ENCODE measurements around the gene CGB1.
A peak's percentile ranks its signal among the peaks of the same experiment; 100 is the strongest.

The CGB1 gene

GRCh38 chr19:49070416-49070815 lies 33.7 kb upstream of the CGB1 start:
- H3K4me1 ChIP-seq (ENCODE audit: insufficient read depth, low read length), result no peaks in the 10 kb centered on the region
- no peaks in the 10 kb centered on the region for H3K36me3 ChIP-seq (ENCODE audit: insufficient read depth, low read length)
- H3K9me3 ChIP-seq (ENCODE audit: low read length), result no peaks in the 10 kb centered on the region
- no peak overlapping the region for H3K27ac ChIP-seq (ENCODE audit: low read depth, low read length)
- peaks cover 13 to 65% of the 10 kb centered on the region in 2 donors for H3K27me3 ChIP-seq (ENCODE audit: control insufficient read depth in 1 of 2, insufficient read depth in 2 of 2, low read length in 2 of 2)
- no peak overlapping the region for H3K9ac ChIP-seq (ENCODE audit: low read length)
- H3K4me3 ChIP-seq (ENCODE audit: low read depth in 1 of 2, low read length in 2 of 2), result no peak overlapping the region

GRCh38 chr19:49069026-49069425 lies 32.3 kb upstream of the CGB1 start:
- Histone ChIP-seq H3K4me3 (ENCODE audit: low read depth in 1 of 2, low read length in 2 of 2) (no peak overlapping the region), H3K9me3 (ENCODE audit: low read length) (no peaks in the 10 kb centered on the region), H3K9ac (ENCODE audit: low read length) (no peak overlapping the region), H3K27ac (ENCODE audit: low read depth, low read length) (no peak overlapping the region), H3K27me3 (ENCODE audit: control insufficient read depth in 1 of 2, insufficient read depth in 2 of 2, low read length in 2 of 2) (peaks cover 17 to 72% of the 10 kb centered on the region in 2 donors), H3K4me1 (ENCODE audit: insufficient read depth, low read length) (no peaks in the 10 kb centered on the region), H3K36me3 (ENCODE audit: insufficient read depth, low read length) (no peaks in the 10 kb centered on the region)

GRCh38 chr19:49067554-49067953 lies 30.9 kb upstream of the CGB1 start:
- H3K9ac ChIP-seq (ENCODE audit: low read length), result no peak overlapping the region
- H3K36me3 ChIP-seq (ENCODE audit: insufficient read depth, low read length), result no peaks in the 10 kb centered on the region
- H3K27ac ChIP-seq (ENCODE audit: low read depth, low read length), result no peak overlapping the region
- no peaks in the 10 kb centered on the region for H3K9me3 ChIP-seq (ENCODE audit: low read length)
- no peak overlapping the region for H3K4me3 ChIP-seq (ENCODE audit: low read depth in 1 of 2, low read length in 2 of 2)
- peaks cover 6 to 65% of the 10 kb centered on the region in 2 donors for H3K27me3 ChIP-seq (ENCODE audit: control insufficient read depth in 1 of 2, insufficient read depth in 2 of 2, low read length in 2 of 2)
- H3K4me1 ChIP-seq (ENCODE audit: insufficient read depth, low read length), result no peaks in the 10 kb centered on the region

GRCh38 chr19:49065905-49066512 lies 29.3 kb upstream of the CGB1 start:
- Histone ChIP-seq H3K4me1 (ENCODE audit: insufficient read depth, low read length) (no peaks in the 10 kb centered on the region), H3K27ac (ENCODE audit: low read depth, low read length) (no peak overlapping the region), H3K4me3 (ENCODE audit: low read depth in 1 of 2, low read length in 2 of 2) (no peak overlapping the region), H3K9me3 (ENCODE audit: low read length) (no peaks in the 10 kb centered on the region), H3K36me3 (ENCODE audit: insufficient read depth, low read length) (no peaks in the 10 kb centered on the region), H3K27me3 (ENCODE audit: control insufficient read depth in 1 of 2, insufficient read depth in 2 of 2, low read length in 2 of 2) (peaks cover 6 to 65% of the 10 kb centered on the region in 2 donors), H3K9ac (ENCODE audit: low read length) (no peak overlapping the region)

GRCh38 chr19:49064768-49065611 lies 28.3 kb upstream of the CGB1 start, which contains the start of gene NTF4:
NTF4 (minus strand) TSS chr19:49064818; CDS start chr19:49061997, 2,821 bp downstream.
- no peak within 1 kb of the TSS for H3K27ac ChIP-seq (ENCODE audit: low read depth, low read length)
- H3K9ac ChIP-seq (ENCODE audit: low read length), result no peak within 1 kb of the TSS
- H3K36me3 ChIP-seq (ENCODE audit: insufficient read depth, low read length), result no peaks in the 10 kb centered on the region
- peaks cover 6 to 55% of the 10 kb centered on the region in 2 donors for H3K27me3 ChIP-seq (ENCODE audit: control insufficient read depth in 1 of 2, insufficient read depth in 2 of 2, low read length in 2 of 2)
- H3K4me1 ChIP-seq (ENCODE audit: insufficient read depth, low read length), result no peaks in the 10 kb centered on the region
- no peaks in the 10 kb centered on the region for H3K9me3 ChIP-seq (ENCODE audit: low read length)
- no peak within 1 kb of the TSS for H3K4me3 ChIP-seq (ENCODE audit: low read depth in 1 of 2, low read length in 2 of 2)

- H3K9ac ChIP-seq (ENCODE audit: low read length), result no peak overlapping the region
- H3K4me3 ChIP-seq (ENCODE audit: low read depth in 1 of 2, low read length in 2 of 2), result no peak overlapping the region
- no peaks in the 10 kb centered on the region for H3K4me1 ChIP-seq (ENCODE audit: insufficient read depth, low read length)
- no peak overlapping the region for H3K27ac ChIP-seq (ENCODE audit: low read depth, low read length)
- H3K9me3 ChIP-seq (ENCODE audit: low read length), result no peaks in the 10 kb centered on the region
- H3K36me3 ChIP-seq (ENCODE audit: insufficient read depth, low read length), result no peaks in the 10 kb centered on the region
- H3K27me3 ChIP-seq (ENCODE audit: control insufficient read depth in 1 of 2, insufficient read depth in 2 of 2, low read length in 2 of 2), result peaks cover 6 to 50% of the 10 kb centered on the region in 2 donors
Measured at GRCh38 chr19:49064029-49064629, 27.4 kb upstream of the CGB1 start.

- no peaks in the 10 kb centered on the region for H3K9me3 ChIP-seq (ENCODE audit: low read length)
- no peak overlapping the region for H3K27ac ChIP-seq (ENCODE audit: low read depth, low read length)
- H3K9ac ChIP-seq (ENCODE audit: low read length), result no peak overlapping the region
- H3K36me3 ChIP-seq (ENCODE audit: insufficient read depth, low read length), result no peaks in the 10 kb centered on the region
- H3K4me1 ChIP-seq (ENCODE audit: insufficient read depth, low read length), result peaks cover 8% of the 10 kb centered on the region
- no peak overlapping the region for H3K4me3 ChIP-seq (ENCODE audit: low read depth in 1 of 2, low read length in 2 of 2)
- peaks cover 6 to 61% of the 10 kb centered on the region in 2 donors for H3K27me3 ChIP-seq (ENCODE audit: control insufficient read depth in 1 of 2, insufficient read depth in 2 of 2, low read length in 2 of 2)
Measured at GRCh38 chr19:49061445-49061844, 24.8 kb upstream of the CGB1 start.

- H3K27ac ChIP-seq (ENCODE audit: low read depth, low read length), result no peak overlapping the region
- H3K36me3 ChIP-seq (ENCODE audit: insufficient read depth, low read length), result no peaks in the 10 kb centered on the region
- H3K27me3 ChIP-seq (ENCODE audit: control insufficient read depth in 1 of 2, insufficient read depth in 2 of 2, low read length in 2 of 2), result peaks cover 6 to 59% of the 10 kb centered on the region in 2 donors
- H3K4me1 ChIP-seq (ENCODE audit: insufficient read depth, low read length), result peaks cover 8% of the 10 kb centered on the region
- H3K9me3 ChIP-seq (ENCODE audit: low read length), result no peaks in the 10 kb centered on the region
- no peak overlapping the region for H3K9ac ChIP-seq (ENCODE audit: low read length)
- no peak overlapping the region for H3K4me3 ChIP-seq (ENCODE audit: low read depth in 1 of 2, low read length in 2 of 2)
Measured at GRCh38 chr19:49061000-49061399, 24.3 kb upstream of the CGB1 start.

GRCh38 chr19:49059053-49059452 lies 22.4 kb upstream of the CGB1 start:
- no peak overlapping the region for H3K4me3 ChIP-seq (ENCODE audit: low read depth in 1 of 2, low read length in 2 of 2)
- peaks cover 8% of the 10 kb centered on the region for H3K4me1 ChIP-seq (ENCODE audit: insufficient read depth, low read length)
- no peak overlapping the region for H3K9ac ChIP-seq (ENCODE audit: low read length)
- H3K9me3 ChIP-seq (ENCODE audit: low read length), result no peaks in the 10 kb centered on the region
- no peaks in the 10 kb centered on the region for H3K36me3 ChIP-seq (ENCODE audit: insufficient read depth, low read length)
- H3K27ac ChIP-seq (ENCODE audit: low read depth, low read length), result no peak overlapping the region
- H3K27me3 ChIP-seq (ENCODE audit: control insufficient read depth in 1 of 2, insufficient read depth in 2 of 2, low read length in 2 of 2), result peaks cover 0 to 46% of the 10 kb centered on the region in 2 donors

GRCh38 chr19:49058562-49058961 lies 21.9 kb upstream of the CGB1 start:
- peaks cover 0 to 41% of the 10 kb centered on the region in 2 donors for H3K27me3 ChIP-seq (ENCODE audit: control insufficient read depth in 1 of 2, insufficient read depth in 2 of 2, low read length in 2 of 2)
- peaks cover 8% of the 10 kb centered on the region for H3K4me1 ChIP-seq (ENCODE audit: insufficient read depth, low read length)
- H3K9ac ChIP-seq (ENCODE audit: low read length), result no peak overlapping the region
- no peak overlapping the region for H3K27ac ChIP-seq (ENCODE audit: low read depth, low read length)
- no peaks in the 10 kb centered on the region for H3K36me3 ChIP-seq (ENCODE audit: insufficient read depth, low read length)
- no peak overlapping the region for H3K4me3 ChIP-seq (ENCODE audit: low read depth in 1 of 2, low read length in 2 of 2)
- no peaks in the 10 kb centered on the region for H3K9me3 ChIP-seq (ENCODE audit: low read length)

GRCh38 chr19:49057636-49058234 lies 21.0 kb upstream of the CGB1 start, which contains the start of gene CGB7:
CGB7 (minus strand) TSS chr19:49057749; CDS start chr19:49055375, 2,374 bp downstream.
- H3K4me3 ChIP-seq (ENCODE audit: low read depth in 1 of 2, low read length in 2 of 2), result peak within 1 kb of the TSS; percentile 42 to 66
- peaks cover 0 to 40% of the 10 kb centered on the region in 2 donors for H3K27me3 ChIP-seq (ENCODE audit: control insufficient read depth in 1 of 2, insufficient read depth in 2 of 2, low read length in 2 of 2)
- no peaks in the 10 kb centered on the region for H3K36me3 ChIP-seq (ENCODE audit: insufficient read depth, low read length)
- H3K4me1 ChIP-seq (ENCODE audit: insufficient read depth, low read length), result peaks cover 8% of the 10 kb centered on the region
- no peak within 1 kb of the TSS for H3K9ac ChIP-seq (ENCODE audit: low read length)
- H3K9me3 ChIP-seq (ENCODE audit: low read length), result no peaks in the 10 kb centered on the region
- no peak within 1 kb of the TSS for H3K27ac ChIP-seq (ENCODE audit: low read depth, low read length)
